ENCODE data around the gene SCGB3A1.

- no peak for TF ChIP-seq CTCF (IDR thresholded peaks at IDR 0.05 in 8 of 11, conservative IDR thresholded peaks at IDR 0.05 in 3 of 11)
- TF ChIP-seq POLR2A (IDR thresholded peaks at IDR 0.05): no peak
- no peak for TF ChIP-seq POLR2AphosphoS5 (IDR thresholded peaks at IDR 0.05)
Measured at GRCh38 chr5:180636016-180636402, 44.7 kb upstream of the SCGB3A1 start.
